T-helper 2 cell treated with Interferon-gamma antibody and Interleukin-4, amounts not matched to agents 100 ng/mL and 5 ng/mL, for 36 hours (primary cell): ENCODE results near the gene GABRR2. TPM values are rescaled to one million over a fixed set of nuclear protein-coding genes. Genes with fewer than 3 reads are reported as not detected.
"Not testable (repeated sequence)": the region's sequence is repeated elsewhere in the genome, so short reads cannot be mapped to it uniquely, and the experiment has no call there.

Experiments used
- intact Hi-C: fragments of 100-400 bp; cut with micrococcal nuclease; formaldehyde crosslinking; loops from one replicate; pipeline ENCODE4 v1.15.1; 2023
- total RNA-seq: library from RNA; stranded (reverse); gene quantifications from 2 replicates; pipeline ENCODE4 v1.2.3, GENCODE V29; 2022

The GABRR2 gene
- total RNA-seq, 1 donor from 2014 or later = 0.73 TPM

- intact Hi-C loops = no loop called here
Measured at GRCh38 chr6:89264296-89264695, 50.8 kb downstream of the GABRR2 start.

DNA sequence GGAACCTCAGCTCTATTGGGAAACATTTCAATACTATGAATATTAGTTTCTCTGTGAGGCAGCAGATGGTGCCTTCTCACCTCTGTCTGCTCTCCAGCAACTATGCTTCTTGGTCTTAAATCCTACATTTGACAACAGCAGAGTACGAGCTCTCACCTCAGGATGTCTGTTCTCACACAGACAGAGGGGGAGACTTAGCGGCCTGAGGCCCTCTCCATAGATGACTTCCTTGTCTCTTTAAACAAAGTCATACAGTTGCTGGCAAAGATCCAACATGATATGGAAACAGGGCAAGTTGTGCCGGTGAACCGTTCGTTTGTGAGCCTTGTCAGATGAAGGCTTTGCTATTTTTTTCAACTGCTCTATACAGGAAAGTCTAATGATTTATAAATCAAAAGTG is 54.3 kb downstream of the GABRR2 start:
- intact Hi-C loops = no loop called here

- intact Hi-C loops = no loop called here
Measured at GRCh38 chr6:89260310-89260709, 54.8 kb downstream of the GABRR2 start.

DNA sequence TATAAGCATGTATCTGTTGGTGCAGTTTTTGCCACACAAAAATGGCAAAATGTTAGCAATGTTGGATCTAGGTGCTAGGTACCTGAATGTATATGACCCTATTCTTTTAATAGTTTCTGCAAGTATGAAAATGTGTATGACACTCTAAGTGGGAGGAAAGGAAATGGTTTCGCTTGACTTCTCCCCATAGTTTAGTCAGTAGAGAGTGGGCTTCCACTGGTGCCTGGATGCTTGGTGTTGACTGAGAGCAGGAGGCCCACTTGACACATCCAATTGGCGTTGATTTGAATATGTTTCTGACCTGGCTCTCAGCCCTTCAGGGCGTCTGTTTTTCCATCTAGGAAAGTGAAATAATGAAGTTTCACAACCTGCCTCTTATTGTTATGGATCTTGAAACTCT is 56.2 kb downstream of the GABRR2 start:
- intact Hi-C loops = no loop called here

DNA sequence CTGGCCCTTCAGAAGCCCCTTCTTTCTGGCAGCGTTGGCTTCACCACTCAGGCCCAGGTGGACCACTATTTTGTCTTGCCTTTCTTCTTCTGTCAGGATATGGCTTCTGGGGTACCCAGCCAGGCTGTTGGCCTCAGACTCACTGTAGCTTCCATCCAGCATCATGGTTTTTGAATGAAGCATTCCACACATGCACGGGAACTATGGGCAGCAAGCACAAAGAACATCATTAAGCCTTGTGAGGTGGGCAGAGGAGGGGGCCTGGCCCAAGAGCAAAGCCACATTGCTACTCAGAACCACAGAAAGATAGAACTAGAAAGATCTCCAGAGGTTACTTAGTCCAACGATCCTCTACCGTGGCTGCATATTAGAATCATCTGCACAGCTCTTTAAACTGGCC is 57.3 kb downstream of the GABRR2 start:
- intact Hi-C loops = no loop called here

DNA sequence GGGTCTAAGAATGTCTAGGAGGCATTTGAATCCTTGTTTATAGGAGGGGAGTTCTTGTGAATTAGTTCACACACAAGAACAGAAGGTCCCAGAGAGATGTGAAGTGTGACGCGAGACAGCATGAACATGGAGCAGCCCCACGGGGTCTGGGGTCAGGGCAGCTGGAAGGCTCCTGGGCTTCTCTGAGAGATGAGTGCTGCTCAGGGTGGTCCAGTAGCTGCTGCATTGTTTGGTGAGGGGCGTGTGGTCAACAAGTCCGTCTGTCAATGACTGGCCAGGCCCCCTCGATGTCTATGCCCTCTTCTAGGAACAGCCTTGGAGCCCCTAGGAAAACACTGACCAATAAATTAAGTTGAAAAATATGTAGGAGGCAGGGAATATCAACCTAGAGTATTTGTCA is 57.8 kb downstream of the GABRR2 start:
- intact Hi-C loops = no loop called here

GRCh38 chr6:89255417-89255816 is 59.7 kb downstream of the GABRR2 start:
- intact Hi-C loops = no loop called here

- intact Hi-C loops = no loop called here
Measured at GRCh38 chr6:89254569-89254968, 60.5 kb downstream of the GABRR2 start.

- intact Hi-C loops = no loop called here
Measured at GRCh38 chr6:89252907-89253306, 62.2 kb downstream of the GABRR2 start.

DNA sequence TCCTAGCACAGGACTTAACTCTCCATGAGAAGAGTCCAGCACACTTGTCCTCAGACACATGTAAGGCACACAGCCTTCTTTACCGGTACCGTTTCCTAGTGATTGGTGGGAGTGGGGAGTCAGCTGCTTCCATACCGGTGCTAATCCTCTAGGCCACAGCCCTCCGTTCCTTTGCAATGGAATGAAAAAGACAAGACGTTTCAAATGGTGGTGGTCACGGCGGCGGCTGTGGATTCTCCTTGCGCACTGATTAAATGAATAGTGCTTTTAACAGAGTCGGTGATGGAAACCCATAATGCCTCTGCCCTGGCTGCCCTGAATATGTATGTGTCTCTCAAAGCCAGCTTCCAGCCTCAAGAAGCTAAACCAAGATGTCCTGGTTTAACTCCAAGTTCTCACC is 63.1 kb downstream of the GABRR2 start:
- intact Hi-C loops = no loop called here

- intact Hi-C loops = no loop called here
Measured at GRCh38 chr6:89251170-89251569, 63.9 kb downstream of the GABRR2 start.

GRCh38 chr6:89250239-89250638 is 64.9 kb downstream of the GABRR2 start:
- intact Hi-C loops = no loop called here

DNA sequence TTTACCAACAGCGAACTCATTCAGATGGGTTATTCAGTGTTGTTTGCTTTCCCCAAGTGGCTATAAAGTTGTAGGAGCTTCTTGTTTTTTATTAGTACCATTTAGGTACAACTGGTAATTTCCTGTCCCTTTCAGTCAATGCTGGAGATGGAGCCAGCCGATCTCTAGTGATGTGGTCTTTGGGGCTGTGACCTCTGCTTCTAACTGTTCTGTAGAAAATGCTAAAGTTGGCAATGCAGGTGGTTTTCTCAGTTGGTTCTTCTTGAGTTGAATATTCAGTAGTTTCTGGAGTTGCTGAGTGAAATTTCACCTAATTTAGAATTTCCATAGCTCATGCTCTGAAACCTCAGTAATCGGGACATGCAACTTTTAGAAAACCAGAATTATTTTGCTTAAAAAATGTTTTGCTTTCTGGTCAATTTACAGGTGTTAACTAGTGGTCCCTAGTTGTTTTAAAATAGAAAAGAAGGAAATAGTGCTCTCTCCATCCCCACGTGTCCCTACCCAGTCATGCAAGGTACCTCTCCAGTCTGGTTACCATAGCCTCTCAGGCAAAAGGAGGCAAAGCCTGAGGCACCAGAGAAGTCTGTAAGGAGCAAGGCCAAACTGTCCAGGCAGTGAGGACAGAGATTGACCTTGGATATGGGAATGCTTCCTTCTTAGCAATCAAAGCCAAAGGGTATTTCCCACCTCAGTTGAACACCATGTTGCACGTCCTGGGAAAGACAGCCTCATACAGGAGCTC is 70.7 kb downstream of the GABRR2 start:
- intact Hi-C loops = no loop called here

DNA sequence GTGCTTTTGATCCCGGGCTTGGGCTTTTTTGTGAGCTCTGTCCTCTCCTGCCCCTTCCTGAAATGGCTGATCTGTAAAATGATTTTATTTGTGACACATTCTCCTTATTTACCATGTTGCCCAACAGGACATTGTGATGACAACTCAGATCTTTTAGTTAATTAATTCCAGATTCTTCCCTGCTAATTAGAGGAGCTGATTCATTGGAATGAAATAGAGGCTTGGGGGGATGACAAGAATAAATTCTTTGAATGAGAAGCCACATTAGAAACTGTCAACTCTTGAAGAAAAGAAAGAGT is 71.8 kb downstream of the GABRR2 start:
- intact Hi-C loops = loop anchor here (2.0 kb wide), 1 partner anchor 120 kb away; no protein-coding TSS in a partner anchor

DNA sequence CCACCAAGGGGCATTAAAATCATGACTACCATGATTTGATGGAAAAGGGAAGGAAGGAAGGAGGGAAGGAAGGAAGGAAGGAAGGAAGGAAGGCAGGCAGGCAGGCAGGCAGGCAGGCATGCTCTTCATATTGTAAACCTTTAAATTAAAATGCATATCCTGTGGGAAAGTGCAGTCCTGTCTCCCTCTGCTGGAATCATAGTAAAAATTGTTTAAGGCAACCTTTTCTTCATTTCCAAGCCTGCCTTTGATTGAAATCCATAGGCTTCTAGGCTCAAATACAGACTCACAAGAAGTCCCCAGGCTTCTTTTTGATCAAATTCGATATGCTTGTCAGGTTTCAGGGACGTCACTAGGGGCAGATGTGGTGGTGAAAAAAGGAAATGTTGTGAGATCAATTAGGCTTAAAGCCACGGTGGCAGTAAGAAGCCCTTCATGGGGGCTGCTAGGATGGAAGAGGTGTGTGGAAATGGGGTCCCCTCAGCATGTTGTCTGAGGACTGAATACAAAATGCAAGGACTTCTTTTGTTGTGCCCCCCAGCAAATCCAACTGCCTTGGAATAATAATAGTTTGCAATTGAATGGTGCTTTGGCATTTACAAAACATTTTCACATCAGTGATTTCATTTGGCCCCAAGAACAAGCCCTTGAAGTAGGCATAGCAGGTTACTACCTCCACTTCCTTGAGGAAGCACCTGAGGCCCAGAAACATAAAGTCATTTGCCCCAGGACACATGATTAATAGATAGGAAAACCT is 72.3 kb downstream of the GABRR2 start:
- intact Hi-C loops = loop anchor here (1.0 to 2.0 kb wide), 2 partner anchors 120 to 260 kb away; no protein-coding TSS in a partner anchor

GRCh38 chr6:89239338-89239737 is 75.8 kb downstream of the GABRR2 start:
- intact Hi-C loops = no loop called here

DNA sequence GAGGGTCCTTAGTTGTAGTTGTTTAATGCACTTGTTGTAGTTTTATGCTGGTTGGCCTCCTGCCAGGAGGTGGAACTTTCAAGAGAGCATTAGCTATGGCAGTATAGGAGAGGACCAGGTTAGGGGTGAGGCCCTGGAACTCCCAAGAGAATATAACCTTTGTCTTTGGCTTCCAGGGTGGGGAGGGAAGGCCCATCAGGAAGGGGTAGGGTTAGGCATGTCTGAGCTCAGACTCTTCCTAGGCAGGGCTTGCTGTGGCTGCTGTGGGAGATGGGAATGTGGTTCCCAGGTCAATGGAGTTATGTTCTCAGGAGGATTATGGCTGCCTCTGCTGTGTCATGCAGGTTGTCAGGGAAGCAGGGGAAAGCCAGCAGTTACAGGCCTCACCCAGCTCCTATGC is 77.9 kb downstream of the GABRR2 start:
- intact Hi-C loops = no loop called here

- intact Hi-C loops = not testable (repeated sequence)
Measured at GRCh38 chr6:89233605-89234004, 81.5 kb downstream of the GABRR2 start.

DNA sequence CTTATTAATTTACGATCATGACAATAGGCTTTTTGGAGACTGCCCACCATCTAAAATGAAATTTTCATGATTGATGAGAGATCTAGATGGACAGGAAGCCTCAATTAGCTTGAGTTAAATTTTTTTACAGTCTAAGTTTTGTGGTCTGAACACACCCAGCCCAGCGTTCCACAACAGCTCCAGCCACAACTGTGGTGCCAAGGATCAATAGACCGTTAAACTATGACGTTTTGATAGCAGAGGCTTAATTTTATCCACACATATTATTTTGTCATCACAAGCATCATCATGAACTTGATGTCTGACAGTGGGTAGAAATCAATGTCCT is 92.4 kb downstream of the GABRR2 start:
- intact Hi-C loops = no loop called here

DNA sequence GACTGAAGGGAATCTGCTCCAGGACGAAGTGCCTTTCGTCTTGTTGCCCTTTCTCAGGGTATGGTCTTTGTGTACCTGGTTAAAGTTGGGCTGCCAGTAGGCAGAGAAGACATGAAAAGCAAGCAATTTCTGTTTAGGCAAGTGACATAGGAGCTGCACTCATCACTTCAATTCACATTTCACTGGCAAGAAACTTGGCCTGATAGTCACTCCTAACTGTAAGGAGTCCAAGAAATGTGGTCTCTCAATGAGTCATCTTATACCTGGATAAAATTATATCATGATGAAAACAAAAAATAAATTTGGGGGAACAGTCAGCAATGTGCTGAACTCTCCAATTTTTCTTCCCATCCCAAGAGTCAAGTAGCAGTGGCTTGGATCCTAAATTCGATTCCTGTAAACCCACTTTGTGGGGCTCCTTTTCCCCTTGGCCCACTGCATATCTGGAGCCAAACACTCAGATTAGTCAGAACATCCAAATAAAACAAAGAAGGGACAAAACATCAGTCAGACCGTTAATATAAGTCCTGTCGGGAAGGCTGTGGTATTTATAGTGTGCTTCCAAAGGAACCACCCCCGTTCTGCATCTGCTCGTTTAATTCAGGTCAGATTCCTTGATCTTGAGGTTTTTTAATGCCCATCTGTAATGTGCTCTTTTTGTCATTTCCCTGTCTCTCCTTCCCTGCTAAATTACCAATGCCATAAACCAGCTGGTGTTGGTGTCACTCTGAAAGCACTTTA is 93.0 kb downstream of the GABRR2 start:
- intact Hi-C loops = no loop called here

GRCh38 chr6:89221129-89221528 is 94.0 kb downstream of the GABRR2 start:
- intact Hi-C loops = no loop called here

- intact Hi-C loops = no loop called here
Measured at GRCh38 chr6:89217299-89217910, 97.7 kb downstream of the GABRR2 start, which contains the start of gene GABRR1. TSS of gene GABRR1 (minus strand) at chr6:89217358. CDS start at chr6:89217322, 36 bp downstream.
